Mesenchymal stem cell (in vitro differentiated cells and primary cell): Measurements from ENCODE around the gene SAPCD2.
A peak's percentile ranks its signal among the peaks of the same experiment; 100 is the strongest.

ENCODE experiments used
- DNase-seq: peaks from one replicate; pipeline ENCODE4 v3.0.0-alpha.2; 2013
- H2AFZ ChIP-seq: one replicate; pipeline ENCODE4 v1.6.1; 2013; ENCODE audit warnings: low read depth, mild to moderate bottlenecking, control low read depth, inconsistent platforms, low read length, moderate library complexity
- H2AK5ac ChIP-seq: 2 replicates; pipeline ENCODE4 v1.6.1; 2013; ENCODE audit warnings: low read length, moderate library complexity, mild to moderate bottlenecking, inconsistent platforms; ENCODE audit not compliant: severe bottlenecking
- H2BK120ac ChIP-seq: one replicate; pipeline ENCODE4 v1.6.1; 2013; ENCODE audit warnings: low read depth, mild to moderate bottlenecking, inconsistent platforms, low read length, moderate library complexity
- H2BK12ac ChIP-seq, 2 experiments: one replicate each; pipeline ENCODE4 v1.6.1; 2013; ENCODE audit warnings: inconsistent platforms in 2 of 2, low read length in 2 of 2, mild to moderate bottlenecking in 2 of 2, moderate library complexity in 2 of 2, control low read depth in 1 of 2
- H2BK15ac ChIP-seq: one replicate; pipeline ENCODE4 v1.6.1; 2013; ENCODE audit warnings: mild to moderate bottlenecking, low read depth, inconsistent platforms; ENCODE audit not compliant: poor library complexity, severe bottlenecking
- H2BK5ac ChIP-seq: 2 replicates; pipeline ENCODE4 v1.6.1; 2013; ENCODE audit warnings: low read depth, mild to moderate bottlenecking, low read length, control low read depth, inconsistent platforms; ENCODE audit not compliant: poor library complexity, severe bottlenecking
- H3K14ac ChIP-seq, 2 experiments: one replicate each; pipeline ENCODE4 v1.6.1; 2013; ENCODE audit warnings: inconsistent platforms in 2 of 2, low read length in 2 of 2, control low read depth in 1 of 2, mild to moderate bottlenecking in 1 of 2, moderate library complexity in 1 of 2
- H3K18ac ChIP-seq, 2 experiments: one replicate each; pipeline ENCODE4 v1.6.1; 2013; ENCODE audit warnings: inconsistent platforms in 2 of 2, low read length in 2 of 2, control low read depth in 1 of 2, low read depth in 1 of 2, mild to moderate bottlenecking in 1 of 2
- H3K23ac ChIP-seq, 2 experiments: one replicate each; pipeline ENCODE4 v1.6.1; 2013; ENCODE audit warnings: inconsistent platforms in 2 of 2, low read length in 2 of 2, mild to moderate bottlenecking in 2 of 2, moderate library complexity in 2 of 2, control low read depth in 1 of 2
- H3K27ac ChIP-seq: 2 replicates; pipeline ENCODE4 v1.5.1; 2013; ENCODE audit warnings: mild to moderate bottlenecking, moderate library complexity, low read length, control low read depth, inconsistent platforms; ENCODE audit not compliant: poor library complexity, severe bottlenecking
- H3K27me3 ChIP-seq, 2 experiments: 2 replicates each; pipeline versions ENCODE4 v1.6.1 to v1.7.0; 2013; ENCODE audit warnings: low read length in 2 of 2, mild to moderate bottlenecking in 2 of 2, moderate library complexity in 2 of 2, control low read depth in 1 of 2, inconsistent platforms in 1 of 2; ENCODE audit not compliant: control insufficient read depth in 1 of 2, insufficient read depth in 1 of 2
- H3K36me3 ChIP-seq, 2 experiments: 2 replicates each; pipeline versions ENCODE4 v1.6.1 to v1.7.0; 2013; ENCODE audit warnings: low read length in 2 of 2, control low read depth in 1 of 2, inconsistent platforms in 1 of 2, low read depth in 1 of 2, mild to moderate bottlenecking in 1 of 2; ENCODE audit not compliant: insufficient read depth in 2 of 2, control insufficient read depth in 1 of 2
- H3K4ac ChIP-seq, 2 experiments: one replicate each; pipeline ENCODE4 v1.6.1; 2013; ENCODE audit warnings: inconsistent platforms in 2 of 2, low read length in 2 of 2, mild to moderate bottlenecking in 2 of 2, moderate library complexity in 2 of 2, control low read depth in 1 of 2, low read depth in 1 of 2
- H3K4me1 ChIP-seq: 2 replicates; pipeline ENCODE4 v1.6.1; 2013; ENCODE audit warnings: low read depth, low read length, control low read depth; ENCODE audit not compliant: control insufficient read depth, insufficient read depth
- H3K4me2 ChIP-seq: 2 replicates; pipeline ENCODE4 v1.6.1; 2013; ENCODE audit warnings: low read length, mild to moderate bottlenecking, inconsistent platforms; ENCODE audit not compliant: poor library complexity, severe bottlenecking
- H3K4me3 ChIP-seq, 2 experiments: 2 replicates each; pipeline versions ENCODE4 v1.5.1 to v1.7.0; 2013; ENCODE audit warnings: low read length in 2 of 2, mild to moderate bottlenecking in 2 of 2, control low read depth in 1 of 2, low read depth in 1 of 2; ENCODE audit not compliant: insufficient read depth in 1 of 2
- H3K79me1 ChIP-seq: replicated peaks from 2 replicates; pipeline ENCODE4 v1.6.1; 2013; ENCODE audit warnings: mild to moderate bottlenecking, control low read depth, low read length, inconsistent platforms; ENCODE audit not compliant: poor library complexity, severe bottlenecking
- H3K9ac ChIP-seq: 2 replicates; pipeline ENCODE4 v1.7.0; 2013; ENCODE audit warnings: mild to moderate bottlenecking, low read length, moderate library complexity
- H3K9me3 ChIP-seq: 2 replicates; pipeline ENCODE4 v1.7.0; 2013; ENCODE audit warnings: mild to moderate bottlenecking, low read length; ENCODE audit not compliant: control insufficient read depth
- H4K8ac ChIP-seq: one replicate; pipeline ENCODE4 v1.6.1; 2013; ENCODE audit warnings: inconsistent platforms, mild to moderate bottlenecking, low read length, moderate library complexity
- H4K91ac ChIP-seq: one replicate; pipeline ENCODE4 v1.6.1; 2013; ENCODE audit warnings: mild to moderate bottlenecking, low read length, inconsistent platforms
- WGBS: methylation state at CpG from one replicate; pipeline ENCODE4 v1.1.7; 2013; ENCODE audit warnings: mixed read lengths; 5-methylcytosine and 5-hydroxymethylcytosine counted together

Gene SAPCD2

DNA sequence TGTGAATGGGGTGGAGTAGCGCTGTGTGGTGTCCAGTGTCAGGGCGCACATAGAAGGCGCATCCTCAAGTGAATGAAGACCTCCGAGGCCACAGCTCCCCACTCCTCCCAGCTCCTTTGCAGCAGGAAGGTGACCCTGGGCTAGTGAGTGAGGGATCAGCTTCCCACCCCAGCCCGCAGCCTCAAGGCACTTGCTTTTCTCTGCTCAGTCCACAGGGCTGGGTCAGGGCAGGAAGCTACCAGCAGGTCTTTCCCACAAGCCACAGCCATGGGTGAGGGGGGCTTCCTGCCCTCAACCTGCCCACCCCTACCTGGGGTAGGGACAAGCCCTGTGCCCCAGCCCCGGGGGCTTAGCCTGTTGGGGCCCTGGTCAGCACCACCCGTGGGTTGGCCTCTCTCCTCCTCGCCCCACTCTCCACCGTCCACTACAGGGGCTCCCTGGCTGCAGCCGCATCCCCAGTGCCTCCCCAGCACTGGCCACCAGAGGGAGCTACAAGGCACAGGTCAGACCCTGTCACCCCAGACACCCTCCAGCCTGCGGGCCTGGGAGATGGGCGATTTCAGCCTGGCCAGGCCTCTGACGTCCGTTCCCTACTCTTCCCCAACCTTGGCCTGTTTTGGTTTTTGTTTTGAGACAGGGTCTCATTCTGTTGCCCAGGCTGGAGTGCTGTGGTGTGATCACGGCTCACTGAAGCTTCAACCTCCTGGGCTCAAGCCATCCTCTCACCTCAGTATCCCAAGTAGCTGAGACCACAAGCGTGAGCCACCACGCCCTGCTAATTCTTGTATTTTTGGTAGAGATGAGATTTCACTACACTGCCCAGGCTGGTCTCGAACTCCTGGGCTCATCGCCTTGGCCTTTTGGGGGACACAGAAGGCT lies 41.1 kb downstream of the SAPCD2 start:
- peak overlapping the region; percentile 87 for H3K4me2 ChIP-seq
- no peak overlapping the region for H3K4ac ChIP-seq
- no peak overlapping the region for H2AK5ac ChIP-seq
- no peak overlapping the region for H3K9ac ChIP-seq
- H2BK12ac ChIP-seq, result peak overlapping the region in 1 of 2 experiments; percentile 25
- no peak overlapping the region for H2BK120ac ChIP-seq
- H3K27me3 ChIP-seq, result peaks cover 4 to 11% of the 10 kb centered on the region in 2 experiments
- H3K4me3 ChIP-seq, result peak overlapping the region in 1 of 2 experiments; percentile 77
- no peak overlapping the region for H3K23ac ChIP-seq
- H4K8ac ChIP-seq, result no peak overlapping the region
- H3K18ac ChIP-seq, result peak overlapping the region in 1 of 2 experiments; percentile 8
- peaks cover 28% of the 10 kb centered on the region for H3K4me1 ChIP-seq
- no peak overlapping the region for H2AFZ ChIP-seq
- no peak overlapping the region for H4K91ac ChIP-seq
- no peaks in the 10 kb centered on the region for H3K79me1 ChIP-seq
- H3K36me3 ChIP-seq, result no peaks in the 10 kb centered on the region
- H2BK5ac ChIP-seq, result no peak overlapping the region
- H3K14ac ChIP-seq, result no peak overlapping the region
- WGBS, result 42% methylated on average over 16 of the region's 19 CpGs
- H3K9me3 ChIP-seq, result no peaks in the 10 kb centered on the region
- DNase-seq, result peak; percentile 75
- H3K27ac ChIP-seq, result no peak overlapping the region
- no peak overlapping the region for H2BK15ac ChIP-seq

DNA sequence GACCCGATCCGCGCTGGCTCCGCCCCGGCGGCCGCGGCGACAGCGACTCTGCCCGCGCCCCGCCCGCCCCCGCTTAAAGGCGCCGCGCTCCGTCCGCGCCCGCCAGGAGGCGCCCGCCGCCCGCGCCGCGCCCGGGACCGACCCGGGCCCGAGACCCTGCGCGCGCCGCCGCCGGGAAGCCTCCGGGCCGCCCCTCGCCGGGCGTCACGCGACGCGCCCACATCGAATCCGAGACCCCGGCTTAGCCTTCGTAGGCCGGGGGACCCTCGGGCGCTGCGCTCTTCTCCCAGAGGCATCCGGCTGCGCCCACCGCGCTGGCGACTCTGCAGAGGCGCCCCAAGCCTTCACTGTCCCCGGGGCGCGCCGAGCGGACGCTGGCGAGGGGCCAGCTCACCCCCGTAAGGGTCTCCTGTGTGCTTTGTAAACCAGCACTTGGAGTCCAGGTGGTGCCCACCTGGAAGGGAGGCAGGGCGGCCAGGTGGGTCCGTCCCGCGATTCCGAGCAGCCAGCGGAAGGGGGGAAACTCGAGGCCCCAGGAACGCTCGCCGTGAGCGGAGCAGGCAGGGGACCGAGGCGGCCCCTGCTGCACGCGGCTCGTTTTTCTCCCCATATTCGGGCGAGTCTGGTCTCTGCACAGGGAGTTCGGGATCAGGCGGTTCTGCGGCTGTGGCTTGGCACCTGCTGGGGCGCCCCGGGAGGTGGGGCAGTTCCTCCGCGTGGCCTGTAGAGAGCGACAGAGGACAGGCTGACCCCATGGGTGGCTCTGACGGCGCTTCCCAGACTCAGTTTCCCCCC lies 41.9 kb downstream of the SAPCD2 start:
- H3K4ac ChIP-seq, result no peak overlapping the region
- H2BK5ac ChIP-seq, result no peak overlapping the region
- peaks cover 4 to 6% of the 10 kb centered on the region in 2 experiments for H3K27me3 ChIP-seq
- peak; percentile 41 for DNase-seq
- H3K9ac ChIP-seq, result peak overlapping the region; percentile 58
- H4K91ac ChIP-seq, result peak overlapping the region; percentile 76
- peak overlapping the region in 1 of 2 experiments; percentile 9 for H3K18ac ChIP-seq
- H3K4me1 ChIP-seq, result peaks cover 33% of the 10 kb centered on the region
- no peak overlapping the region for H2AK5ac ChIP-seq
- no peaks in the 10 kb centered on the region for H3K79me1 ChIP-seq
- no peak overlapping the region for H3K27ac ChIP-seq
- H3K4me3 ChIP-seq, result peak overlapping the region; percentile 55 to 77
- peak overlapping the region in 1 of 2 experiments; percentile 16 for H3K23ac ChIP-seq
- no peaks in the 10 kb centered on the region for H3K9me3 ChIP-seq
- H3K14ac ChIP-seq, result no peak overlapping the region
- H3K4me2 ChIP-seq, result peak overlapping the region; percentile 87
- H2BK12ac ChIP-seq, result no peak overlapping the region
- no peak overlapping the region for H2BK120ac ChIP-seq
- H3K36me3 ChIP-seq, result no peaks in the 10 kb centered on the region
- peak overlapping the region; percentile 42 for H2AFZ ChIP-seq
- H2BK15ac ChIP-seq, result peak overlapping the region; percentile 71
- WGBS, result 3% methylated on average over 71 of the region's 98 CpGs
- H4K8ac ChIP-seq, result peak overlapping the region; percentile 42

DNA sequence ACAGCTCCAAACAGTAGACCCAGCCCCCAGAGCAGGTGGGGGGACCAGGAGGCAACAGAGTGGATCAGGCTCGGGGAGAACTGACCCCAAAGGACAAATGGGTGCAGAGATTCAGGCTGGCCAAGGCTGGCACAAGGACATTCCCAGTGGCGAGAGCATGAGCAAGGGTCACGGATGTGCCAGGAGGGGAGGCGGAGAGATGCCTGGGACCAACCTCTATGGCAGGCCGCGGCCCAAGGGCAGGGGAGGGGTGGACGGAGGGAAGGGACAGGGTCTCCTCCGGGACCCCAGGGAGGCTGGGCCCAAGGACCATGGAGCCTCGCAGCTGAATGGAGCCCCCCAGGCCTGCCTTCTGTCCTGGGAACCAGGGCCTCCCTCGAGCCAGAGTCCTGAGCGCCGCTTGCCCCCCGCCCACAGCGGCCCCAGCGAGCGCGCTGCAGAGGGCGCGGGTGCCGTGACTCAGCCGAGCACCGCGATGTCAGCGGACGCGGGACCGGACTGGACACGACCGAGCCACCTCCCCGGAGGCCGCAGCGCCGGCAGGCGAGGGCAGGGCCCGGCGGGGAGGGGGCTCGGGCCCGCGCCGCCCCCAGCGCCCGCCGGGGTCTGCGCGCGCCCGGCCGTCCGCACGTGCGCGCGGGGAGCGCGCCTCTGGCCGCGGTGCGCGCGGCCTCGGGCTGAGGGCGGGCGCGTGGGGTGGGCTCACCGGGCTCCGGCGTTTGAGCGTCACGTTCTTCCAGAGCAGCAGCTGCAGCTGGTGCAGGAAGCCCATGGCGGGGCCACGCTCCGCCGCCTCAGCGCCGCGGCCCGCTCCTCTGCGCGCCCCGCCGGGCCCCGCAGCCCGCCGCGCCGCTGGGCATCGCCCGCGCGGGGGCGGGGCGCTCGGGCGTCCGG lies 42.7 kb downstream of the SAPCD2 start, which contains the start of gene ABCA2:
Gene ABCA2 (minus strand): TSS at position 869 of the 894 bp plus-strand sequence. CDS start 97 bp downstream, at position 772.
- H3K9me3 ChIP-seq, result no peaks in the 10 kb centered on the region

More for the DNA sequence above, 42.7 kb downstream of the SAPCD2 start, which contains the start of gene ABCA2:
- peak; percentile 45 for DNase-seq
- Histone ChIP-seq H2BK120ac (peak within 1 kb of the TSS; percentile 59), H2AK5ac (no peak within 1 kb of the TSS), H3K4me2 (peak within 1 kb of the TSS; percentile 87), H3K4me3 (peak within 1 kb of the TSS; percentile 55 to 77), H4K8ac (peak within 1 kb of the TSS; percentile 42), H3K36me3 (peaks cover 0 to 2% of the 10 kb centered on the region in 2 experiments), H2BK15ac (peak within 1 kb of the TSS; percentile 71), H2AFZ (peak within 1 kb of the TSS; percentile 42), H3K27me3 (peaks cover under 1 to 4% of the 10 kb centered on the region in 2 experiments), H3K14ac (peak within 1 kb of the TSS in 1 of 2 experiments; percentile 56), H4K91ac (peak within 1 kb of the TSS; percentile 76), H2BK12ac (peak within 1 kb of the TSS in 1 of 2 experiments; percentile 25), H3K23ac (peak within 1 kb of the TSS in 1 of 2 experiments; percentile 16), H3K9ac (peak within 1 kb of the TSS; percentile 70), H3K18ac (peak within 1 kb of the TSS; percentile 56 to 86), H3K4ac (no peak within 1 kb of the TSS), H3K4me1 (peaks cover 40% of the 10 kb centered on the region), H2BK5ac (no peak within 1 kb of the TSS), H3K27ac (no peak within 1 kb of the TSS), H3K79me1 (no peaks in the 10 kb centered on the region)
- WGBS, result 15% methylated on average over 25 of the region's 95 CpGs
